ENCODE measurements around the gene PDAP1. TPM values are rescaled to one million over a fixed set of nuclear protein-coding genes. Genes with fewer than 3 reads are reported as not detected.

PDAP1 gene
- total and polyA plus RNA-seq, 9 donors: 31.1 to 155 (median 83.9) TPM

DNA sequence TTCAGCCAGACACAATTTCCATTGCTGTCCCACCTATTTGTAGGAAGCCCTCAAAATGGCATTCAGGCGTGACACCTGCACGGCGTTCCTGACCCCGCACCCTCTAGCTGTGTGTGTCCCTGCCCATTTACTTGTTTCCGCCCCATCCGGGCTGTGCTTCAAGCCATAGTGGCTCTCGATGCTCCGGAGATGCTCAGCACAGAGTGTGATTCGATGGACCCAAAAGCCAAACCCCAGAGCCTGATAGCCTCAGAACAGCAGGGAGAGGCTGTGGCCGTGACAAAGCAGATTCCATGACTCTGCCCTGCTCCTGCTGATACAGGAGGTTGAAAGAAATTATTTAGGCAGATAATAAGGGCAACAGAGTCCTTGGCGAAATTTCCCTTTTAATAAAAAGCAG is 13.8 kb upstream of the PDAP1 start:
- H3K27me3 ChIP-seq: no peaks in the 10 kb centered on the region
- TF ChIP-seq, protein P1, sequence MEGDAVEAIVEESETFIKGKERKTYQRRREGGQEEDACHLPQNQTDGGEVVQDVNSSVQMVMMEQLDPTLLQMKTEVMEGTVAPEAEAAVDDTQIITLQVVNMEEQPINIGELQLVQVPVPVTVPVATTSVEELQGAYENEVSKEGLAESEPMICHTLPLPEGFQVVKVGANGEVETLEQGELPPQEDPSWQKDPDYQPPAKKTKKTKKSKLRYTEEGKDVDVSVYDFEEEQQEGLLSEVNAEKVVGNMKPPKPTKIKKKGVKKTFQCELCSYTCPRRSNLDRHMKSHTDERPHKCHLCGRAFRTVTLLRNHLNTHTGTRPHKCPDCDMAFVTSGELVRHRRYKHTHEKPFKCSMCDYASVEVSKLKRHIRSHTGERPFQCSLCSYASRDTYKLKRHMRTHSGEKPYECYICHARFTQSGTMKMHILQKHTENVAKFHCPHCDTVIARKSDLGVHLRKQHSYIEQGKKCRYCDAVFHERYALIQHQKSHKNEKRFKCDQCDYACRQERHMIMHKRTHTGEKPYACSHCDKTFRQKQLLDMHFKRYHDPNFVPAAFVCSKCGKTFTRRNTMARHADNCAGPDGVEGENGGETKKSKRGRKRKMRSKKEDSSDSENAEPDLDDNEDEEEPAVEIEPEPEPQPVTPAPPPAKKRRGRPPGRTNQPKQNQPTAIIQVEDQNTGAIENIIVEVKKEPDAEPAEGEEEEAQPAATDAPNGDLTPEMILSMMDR (IDR thresholded peaks at IDR 0.05): no peak
- TF ChIP-seq POLR2A (IDR thresholded peaks at IDR 0.05) (no peak), EP300 (IDR thresholded peaks at IDR 0.05) (no peak)
- no peak overlapping the region for H3K4me3 ChIP-seq
- H3K27ac ChIP-seq: no peak overlapping the region
- H3K9me3 ChIP-seq: no peaks in the 10 kb centered on the region
- no peak for DNase-seq
- H3K4me1 ChIP-seq (ENCODE audit: insufficient read depth): no peaks in the 10 kb centered on the region
- WGBS, 3 donors: 81 to 88% (median 84%) methylated on average over 11 of the region's 11 CpGs
- intact Hi-C loops (cut with DNase I): no loop called here
- no peaks in the 10 kb centered on the region for H3K36me3 ChIP-seq

DNA sequence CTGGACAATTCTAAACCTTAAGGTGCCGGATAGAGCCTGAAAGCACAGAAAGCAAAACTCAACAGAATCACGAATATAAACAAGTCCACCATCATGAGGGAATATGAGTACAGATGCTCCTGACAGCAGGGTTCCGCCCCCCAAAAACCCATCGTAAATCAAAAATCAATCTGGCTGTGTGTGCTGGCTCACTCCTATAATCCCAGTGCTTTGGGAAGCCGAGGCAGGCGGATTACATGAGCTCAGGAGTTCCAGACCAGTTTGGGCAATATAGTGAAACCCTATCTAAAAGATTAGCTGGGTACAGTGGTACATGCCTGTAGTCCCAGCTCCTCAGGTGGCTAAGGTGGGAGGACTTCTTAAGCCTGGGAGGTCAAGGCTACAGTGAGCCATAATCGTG is 12.6 kb upstream of the PDAP1 start:
- H3K27ac ChIP-seq: no peak overlapping the region
- DNase-seq: no peak
- no peaks in the 10 kb centered on the region for H3K27me3 ChIP-seq
- H3K4me1 ChIP-seq (ENCODE audit: insufficient read depth): no peaks in the 10 kb centered on the region
- no peak for TF ChIP-seq EP300 (IDR thresholded peaks at IDR 0.05)
- TF ChIP-seq POLR2A (IDR thresholded peaks at IDR 0.05): no peak
- TF ChIP-seq, protein P1 (IDR thresholded peaks at IDR 0.05): no peak
- no peak overlapping the region for H3K4me3 ChIP-seq
- intact Hi-C loops (cut with DNase I): no loop called here
- no peaks in the 10 kb centered on the region for H3K9me3 ChIP-seq
- WGBS, 3 donors: 74 to 77% (median 75%) methylated on average over 7 of the region's 7 CpGs
- no peaks in the 10 kb centered on the region for H3K36me3 ChIP-seq

DNA sequence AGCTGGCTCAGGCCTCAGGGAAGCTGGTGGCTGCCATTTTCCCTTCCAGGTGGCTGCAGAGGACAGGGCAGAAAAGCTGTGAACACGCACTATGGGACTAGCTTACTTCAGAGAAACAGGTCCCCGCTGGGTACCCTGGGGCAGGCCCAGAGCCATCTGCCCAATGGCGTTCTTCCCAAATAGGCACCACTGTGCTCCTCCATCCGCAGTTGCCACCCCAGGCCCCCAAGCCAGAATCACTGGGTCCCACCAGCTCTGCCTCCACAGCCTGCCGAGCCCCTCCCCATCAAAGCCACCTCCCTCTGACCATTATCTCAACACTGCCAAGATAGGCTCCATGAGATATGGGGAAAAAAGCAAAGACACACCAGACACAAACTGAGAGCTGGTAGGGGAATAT is 11.8 kb upstream of the PDAP1 start:
- intact Hi-C loops (cut with DNase I): no loop called here
- Histone ChIP-seq H3K27ac (no peak overlapping the region), H3K27me3 (no peaks in the 10 kb centered on the region), H3K4me1 (ENCODE audit: insufficient read depth) (no peaks in the 10 kb centered on the region), H3K9me3 (no peaks in the 10 kb centered on the region), H3K4me3 (no peak overlapping the region), H3K36me3 (no peaks in the 10 kb centered on the region)
- no peak for DNase-seq
- 81 to 86% (median 84%) methylated on average over 5 of the region's 5 CpGs for WGBS, 3 donors
- no peak for TF ChIP-seq POLR2A (IDR thresholded peaks at IDR 0.05)
- TF ChIP-seq, protein P1 (IDR thresholded peaks at IDR 0.05): no peak
- no peak for TF ChIP-seq EP300 (IDR thresholded peaks at IDR 0.05)

DNA sequence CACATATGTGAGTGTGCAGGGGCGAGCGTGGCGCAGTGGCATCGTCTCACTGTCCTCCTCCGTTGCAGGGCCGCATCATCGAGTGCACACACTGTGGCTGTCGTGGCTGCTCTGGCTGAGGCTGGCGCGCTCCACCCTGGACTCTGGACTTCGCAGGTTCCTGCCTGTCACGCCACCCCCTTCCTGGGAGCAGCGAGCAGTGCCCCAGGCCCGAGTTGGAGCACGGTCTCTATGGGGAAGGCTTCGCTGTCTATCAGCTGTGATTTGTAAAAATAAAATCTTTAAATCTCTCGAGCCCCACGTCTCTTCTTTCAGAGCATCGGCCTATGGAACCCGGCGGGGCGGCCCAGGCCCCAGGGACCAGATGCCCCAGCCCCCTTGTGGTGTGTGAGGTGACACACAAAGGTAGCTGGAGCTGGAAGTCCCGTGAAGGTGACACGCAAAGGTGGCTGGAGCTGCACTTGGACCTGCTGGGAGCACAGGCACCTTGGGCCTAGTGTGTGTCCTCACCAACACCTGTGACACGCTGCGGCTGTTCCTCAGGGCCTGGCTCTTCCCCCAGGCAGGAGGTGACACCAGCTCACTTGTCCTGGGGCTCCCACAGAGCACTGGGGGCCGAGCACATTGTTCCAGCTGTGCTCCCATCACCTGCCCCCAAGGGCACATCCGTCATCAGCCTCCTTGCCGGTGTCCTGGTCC is 11.1 kb upstream of the PDAP1 start:
- no peak overlapping the region for H3K27ac ChIP-seq
- no peaks in the 10 kb centered on the region for H3K36me3 ChIP-seq
- H3K9me3 ChIP-seq: no peaks in the 10 kb centered on the region
- no peaks in the 10 kb centered on the region for H3K27me3 ChIP-seq
- H3K4me3 ChIP-seq: no peak overlapping the region
- DNase-seq: no peak
- 84 to 89% (median 84%) methylated on average over 29 of the region's 29 CpGs for WGBS, 3 donors
- H3K4me1 ChIP-seq (ENCODE audit: insufficient read depth): no peaks in the 10 kb centered on the region
- no peak for TF ChIP-seq POLR2A (IDR thresholded peaks at IDR 0.05)
- TF ChIP-seq, protein P1 (IDR thresholded peaks at IDR 0.05): no peak
- TF ChIP-seq EP300 (IDR thresholded peaks at IDR 0.05): no peak
- intact Hi-C loops (cut with DNase I): no loop called here
